K562 (cell line): ENCODE measurements around the gene PTPRR. TPM values are rescaled to one million over a fixed set of nuclear protein-coding genes. Genes with fewer than 3 reads are reported as not detected.

ENCODE experiments used
- EP400 ChIP-seq: fragments of 450-650 bp; IDR thresholded peaks from 2 replicates; pipeline ENCODE4 v1.6.1; 2017; ENCODE audit warnings: antibody characterized with exemption, mild to moderate bottlenecking, moderate library complexity
- RFX5 ChIP-seq: IDR thresholded peaks from 2 replicates; pipeline ENCODE4 v1.6.1; 2011; ENCODE audit warnings: low read depth, mild to moderate bottlenecking, improper control_type of control experiment, low read length
- TRIM24 ChIP-seq, 2 experiments: fragments of 450-650 bp; IDR thresholded peaks; 2 replicates each; pipeline ENCODE4 v1.6.1; 2016
- ZNF197 ChIP-seq: fragments of 200-800 bp; sonication (Bioruptor generic); IDR thresholded peaks from 2 replicates; pipeline ENCODE4 v1.6.1; 2016; ENCODE audit warnings: low read depth, missing genetic modification characterization, missing compliant biosample characterization
- polyA plus RNA-seq, 8 experiments: library from polyadenylated mRNA; depleted of rRNA in 4 of 8; stranded (reverse) in 5 of 8; unstranded in 3 of 8; fragments of >200 nt; fragmentation: Nextera tagmentation in 2 of 8; fragmentation: Illumina TruSeq in 1 of 8; extraction: Ambion mirVana in 2 of 8; extraction: Trizol in 1 of 8; gene quantifications; 2 replicates each; pipeline versions ENCODE4 v1.2.1 to v1.2.3, GENCODE V29; 2011 to 2014; ENCODE audit warnings: inconsistent platforms in 1 of 8, missing spikeins in 1 of 8
- total RNA-seq, 7 experiments: library from RNA; depleted of rRNA in 6 of 7; stranded (reverse); fragments of >200 nt in 6 of 7; fragmentation: Illumina TruSeq in 2 of 7; extraction: Trizol in 2 of 7; gene quantifications; 2 replicates each; pipeline versions ENCODE4 v1.2.1 to v1.2.3, GENCODE V29; 2011 to 2021; ENCODE audit warnings: low replicate concordance in 1 of 7
- TF ChIP-seq, protein P1 (sequence below): fragments of 450-650 bp; IDR thresholded peaks from 2 replicates; pipeline ENCODE4 v1.6.1; 2016; ENCODE audit warnings: mild to moderate bottlenecking, moderate library complexity
- TF ChIP-seq, protein P2 (sequence below): sonication (generic); formaldehyde crosslinking; IDR thresholded peaks from 2 replicates; pipeline ENCODE4 v1.8.0; 2023; ENCODE audit warnings: mild to moderate bottlenecking, missing genetic modification reagents
- TF ChIP-seq, protein P3 (sequence below), 2 experiments: fragments of 450-650 bp; IDR thresholded peaks; 2 replicates each; pipeline ENCODE4 v1.6.1; 2016

The PTPRR gene
- total and polyA plus RNA-seq, 9 of the 15 experiments (the other 6 are each of a cell fraction or from before 2014, with no cell fraction given): 6.6 to 41.7 (median 12.3) TPM

DNA sequence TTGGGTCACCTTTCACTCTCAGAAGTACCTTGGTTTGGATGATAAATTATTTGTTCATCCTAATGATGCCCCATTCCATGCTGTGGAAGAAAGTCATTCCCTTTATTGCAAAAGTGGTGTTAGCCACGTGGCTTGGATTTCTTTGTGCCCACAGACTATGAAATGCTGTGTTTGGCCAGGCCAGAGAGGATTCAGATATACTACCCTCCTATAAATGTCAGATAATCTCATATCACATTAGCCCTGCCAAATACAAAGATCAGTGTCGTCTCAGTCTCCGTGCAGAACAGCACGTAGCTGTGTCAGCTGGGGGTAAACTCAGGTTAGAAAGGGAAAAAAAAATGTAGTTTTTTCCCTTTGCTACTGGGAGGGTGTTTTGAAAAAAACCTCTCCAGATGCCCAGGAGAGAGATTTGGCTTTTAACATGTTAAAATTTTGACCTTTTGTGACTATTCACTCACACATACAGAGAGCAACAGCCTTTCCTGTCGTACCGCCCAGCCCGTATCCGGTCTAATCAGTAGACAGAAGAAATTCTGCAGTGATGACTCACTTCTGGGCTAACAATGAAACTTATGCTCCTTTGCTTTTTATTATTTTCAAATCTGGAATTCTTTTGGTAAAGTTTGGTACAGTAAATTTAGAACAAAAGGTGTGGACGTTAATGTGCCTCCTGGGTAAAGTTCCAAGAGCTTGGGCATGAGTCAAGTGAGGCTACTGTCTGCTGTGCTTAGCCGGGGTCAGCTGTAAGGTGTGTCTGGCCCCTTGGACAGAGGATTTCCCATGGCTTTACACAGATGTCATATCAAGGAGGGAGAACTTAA is 274.8 kb downstream of the PTPRR start (continued):
- TF ChIP-seq, protein P1, sequence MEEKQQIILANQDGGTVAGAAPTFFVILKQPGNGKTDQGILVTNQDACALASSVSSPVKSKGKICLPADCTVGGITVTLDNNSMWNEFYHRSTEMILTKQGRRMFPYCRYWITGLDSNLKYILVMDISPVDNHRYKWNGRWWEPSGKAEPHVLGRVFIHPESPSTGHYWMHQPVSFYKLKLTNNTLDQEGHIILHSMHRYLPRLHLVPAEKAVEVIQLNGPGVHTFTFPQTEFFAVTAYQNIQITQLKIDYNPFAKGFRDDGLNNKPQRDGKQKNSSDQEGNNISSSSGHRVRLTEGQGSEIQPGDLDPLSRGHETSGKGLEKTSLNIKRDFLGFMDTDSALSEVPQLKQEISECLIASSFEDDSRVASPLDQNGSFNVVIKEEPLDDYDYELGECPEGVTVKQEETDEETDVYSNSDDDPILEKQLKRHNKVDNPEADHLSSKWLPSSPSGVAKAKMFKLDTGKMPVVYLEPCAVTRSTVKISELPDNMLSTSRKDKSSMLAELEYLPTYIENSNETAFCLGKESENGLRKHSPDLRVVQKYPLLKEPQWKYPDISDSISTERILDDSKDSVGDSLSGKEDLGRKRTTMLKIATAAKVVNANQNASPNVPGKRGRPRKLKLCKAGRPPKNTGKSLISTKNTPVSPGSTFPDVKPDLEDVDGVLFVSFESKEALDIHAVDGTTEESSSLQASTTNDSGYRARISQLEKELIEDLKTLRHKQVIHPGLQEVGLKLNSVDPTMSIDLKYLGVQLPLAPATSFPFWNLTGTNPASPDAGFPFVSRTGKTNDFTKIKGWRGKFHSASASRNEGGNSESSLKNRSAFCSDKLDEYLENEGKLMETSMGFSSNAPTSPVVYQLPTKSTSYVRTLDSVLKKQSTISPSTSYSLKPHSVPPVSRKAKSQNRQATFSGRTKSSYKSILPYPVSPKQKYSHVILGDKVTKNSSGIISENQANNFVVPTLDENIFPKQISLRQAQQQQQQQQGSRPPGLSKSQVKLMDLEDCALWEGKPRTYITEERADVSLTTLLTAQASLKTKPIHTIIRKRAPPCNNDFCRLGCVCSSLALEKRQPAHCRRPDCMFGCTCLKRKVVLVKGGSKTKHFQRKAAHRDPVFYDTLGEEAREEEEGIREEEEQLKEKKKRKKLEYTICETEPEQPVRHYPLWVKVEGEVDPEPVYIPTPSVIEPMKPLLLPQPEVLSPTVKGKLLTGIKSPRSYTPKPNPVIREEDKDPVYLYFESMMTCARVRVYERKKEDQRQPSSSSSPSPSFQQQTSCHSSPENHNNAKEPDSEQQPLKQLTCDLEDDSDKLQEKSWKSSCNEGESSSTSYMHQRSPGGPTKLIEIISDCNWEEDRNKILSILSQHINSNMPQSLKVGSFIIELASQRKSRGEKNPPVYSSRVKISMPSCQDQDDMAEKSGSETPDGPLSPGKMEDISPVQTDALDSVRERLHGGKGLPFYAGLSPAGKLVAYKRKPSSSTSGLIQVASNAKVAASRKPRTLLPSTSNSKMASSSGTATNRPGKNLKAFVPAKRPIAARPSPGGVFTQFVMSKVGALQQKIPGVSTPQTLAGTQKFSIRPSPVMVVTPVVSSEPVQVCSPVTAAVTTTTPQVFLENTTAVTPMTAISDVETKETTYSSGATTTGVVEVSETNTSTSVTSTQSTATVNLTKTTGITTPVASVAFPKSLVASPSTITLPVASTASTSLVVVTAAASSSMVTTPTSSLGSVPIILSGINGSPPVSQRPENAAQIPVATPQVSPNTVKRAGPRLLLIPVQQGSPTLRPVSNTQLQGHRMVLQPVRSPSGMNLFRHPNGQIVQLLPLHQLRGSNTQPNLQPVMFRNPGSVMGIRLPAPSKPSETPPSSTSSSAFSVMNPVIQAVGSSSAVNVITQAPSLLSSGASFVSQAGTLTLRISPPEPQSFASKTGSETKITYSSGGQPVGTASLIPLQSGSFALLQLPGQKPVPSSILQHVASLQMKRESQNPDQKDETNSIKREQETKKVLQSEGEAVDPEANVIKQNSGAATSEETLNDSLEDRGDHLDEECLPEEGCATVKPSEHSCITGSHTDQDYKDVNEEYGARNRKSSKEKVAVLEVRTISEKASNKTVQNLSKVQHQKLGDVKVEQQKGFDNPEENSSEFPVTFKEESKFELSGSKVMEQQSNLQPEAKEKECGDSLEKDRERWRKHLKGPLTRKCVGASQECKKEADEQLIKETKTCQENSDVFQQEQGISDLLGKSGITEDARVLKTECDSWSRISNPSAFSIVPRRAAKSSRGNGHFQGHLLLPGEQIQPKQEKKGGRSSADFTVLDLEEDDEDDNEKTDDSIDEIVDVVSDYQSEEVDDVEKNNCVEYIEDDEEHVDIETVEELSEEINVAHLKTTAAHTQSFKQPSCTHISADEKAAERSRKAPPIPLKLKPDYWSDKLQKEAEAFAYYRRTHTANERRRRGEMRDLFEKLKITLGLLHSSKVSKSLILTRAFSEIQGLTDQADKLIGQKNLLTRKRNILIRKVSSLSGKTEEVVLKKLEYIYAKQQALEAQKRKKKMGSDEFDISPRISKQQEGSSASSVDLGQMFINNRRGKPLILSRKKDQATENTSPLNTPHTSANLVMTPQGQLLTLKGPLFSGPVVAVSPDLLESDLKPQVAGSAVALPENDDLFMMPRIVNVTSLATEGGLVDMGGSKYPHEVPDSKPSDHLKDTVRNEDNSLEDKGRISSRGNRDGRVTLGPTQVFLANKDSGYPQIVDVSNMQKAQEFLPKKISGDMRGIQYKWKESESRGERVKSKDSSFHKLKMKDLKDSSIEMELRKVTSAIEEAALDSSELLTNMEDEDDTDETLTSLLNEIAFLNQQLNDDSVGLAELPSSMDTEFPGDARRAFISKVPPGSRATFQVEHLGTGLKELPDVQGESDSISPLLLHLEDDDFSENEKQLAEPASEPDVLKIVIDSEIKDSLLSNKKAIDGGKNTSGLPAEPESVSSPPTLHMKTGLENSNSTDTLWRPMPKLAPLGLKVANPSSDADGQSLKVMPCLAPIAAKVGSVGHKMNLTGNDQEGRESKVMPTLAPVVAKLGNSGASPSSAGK: peak; percentile 33
- no peak for TF ChIP-seq ZNF197 (CRISPR knock-in tag)
- TF ChIP-seq RFX5: no peak
- TF ChIP-seq, protein P2, sequence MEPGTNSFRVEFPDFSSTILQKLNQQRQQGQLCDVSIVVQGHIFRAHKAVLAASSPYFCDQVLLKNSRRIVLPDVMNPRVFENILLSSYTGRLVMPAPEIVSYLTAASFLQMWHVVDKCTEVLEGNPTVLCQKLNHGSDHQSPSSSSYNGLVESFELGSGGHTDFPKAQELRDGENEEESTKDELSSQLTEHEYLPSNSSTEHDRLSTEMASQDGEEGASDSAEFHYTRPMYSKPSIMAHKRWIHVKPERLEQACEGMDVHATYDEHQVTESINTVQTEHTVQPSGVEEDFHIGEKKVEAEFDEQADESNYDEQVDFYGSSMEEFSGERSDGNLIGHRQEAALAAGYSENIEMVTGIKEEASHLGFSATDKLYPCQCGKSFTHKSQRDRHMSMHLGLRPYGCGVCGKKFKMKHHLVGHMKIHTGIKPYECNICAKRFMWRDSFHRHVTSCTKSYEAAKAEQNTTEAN (CRISPR knock-in tag): no peak
- TF ChIP-seq, protein P3, sequence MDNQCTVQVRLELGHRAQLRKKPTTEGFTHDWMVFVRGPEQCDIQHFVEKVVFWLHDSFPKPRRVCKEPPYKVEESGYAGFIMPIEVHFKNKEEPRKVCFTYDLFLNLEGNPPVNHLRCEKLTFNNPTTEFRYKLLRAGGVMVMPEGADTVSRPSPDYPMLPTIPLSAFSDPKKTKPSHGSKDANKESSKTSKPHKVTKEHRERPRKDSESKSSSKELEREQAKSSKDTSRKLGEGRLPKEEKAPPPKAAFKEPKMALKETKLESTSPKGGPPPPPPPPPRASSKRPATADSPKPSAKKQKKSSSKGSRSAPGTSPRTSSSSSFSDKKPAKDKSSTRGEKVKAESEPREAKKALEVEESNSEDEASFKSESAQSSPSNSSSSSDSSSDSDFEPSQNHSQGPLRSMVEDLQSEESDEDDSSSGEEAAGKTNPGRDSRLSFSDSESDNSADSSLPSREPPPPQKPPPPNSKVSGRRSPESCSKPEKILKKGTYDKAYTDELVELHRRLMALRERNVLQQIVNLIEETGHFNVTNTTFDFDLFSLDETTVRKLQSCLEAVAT (IDR thresholded peaks at IDR 0.05): no peak
- TF ChIP-seq EP400: peak; percentile 47; the same call in 1 of the 2 replicates
- peak in 1 of 2 experiments; percentile 43; a peak in 1 of 4 replicates for TF ChIP-seq TRIM24 (IDR thresholded peaks at IDR 0.05)
